GM21619 (cell line): ENCODE data around the gene RAMP1.

Experiments used
- ATAC-seq: cut with Tn5 transposase; IDR thresholded peaks from one replicate; pipeline ENCODE4 v1.9.1; 2021; ENCODE audit not compliant: unreplicated experiment

RAMP1 gene

DNA sequence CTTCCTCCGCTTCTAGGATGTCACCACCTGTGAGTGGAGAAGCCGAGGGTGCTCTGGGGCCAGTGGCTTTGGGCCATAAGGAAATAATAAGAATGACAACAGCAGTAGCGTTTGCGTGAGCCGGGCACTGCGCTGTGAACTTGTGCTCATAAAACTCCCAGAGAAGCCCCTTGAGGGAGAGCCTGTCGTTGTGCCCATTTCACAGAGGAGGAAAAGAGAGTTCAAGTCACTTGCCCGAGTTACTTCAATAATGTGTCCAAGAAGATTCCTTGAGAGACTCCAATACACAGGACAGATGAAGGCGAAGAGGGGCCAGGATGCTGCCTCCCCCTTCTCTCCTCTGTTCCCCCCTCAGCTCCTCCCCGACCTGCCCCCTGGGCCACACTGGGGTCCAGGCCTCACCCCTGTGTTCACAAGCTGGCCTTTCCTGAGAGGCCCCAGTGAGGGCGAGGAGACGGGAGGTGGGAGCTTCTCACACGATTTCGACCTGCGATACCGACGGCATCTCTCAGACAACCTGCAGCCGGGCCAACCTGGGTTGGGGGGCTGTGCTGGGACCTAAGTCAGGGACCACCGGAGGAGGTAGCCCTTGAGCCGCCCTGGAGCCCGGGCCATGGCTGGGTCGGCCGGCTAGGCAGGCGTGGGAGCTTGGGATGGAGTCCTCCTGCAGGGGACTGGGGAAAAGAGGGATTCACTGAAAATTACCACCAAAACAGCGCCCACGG is 53.9 kb downstream of the RAMP1 start:
- ATAC-seq: no peak

DNA sequence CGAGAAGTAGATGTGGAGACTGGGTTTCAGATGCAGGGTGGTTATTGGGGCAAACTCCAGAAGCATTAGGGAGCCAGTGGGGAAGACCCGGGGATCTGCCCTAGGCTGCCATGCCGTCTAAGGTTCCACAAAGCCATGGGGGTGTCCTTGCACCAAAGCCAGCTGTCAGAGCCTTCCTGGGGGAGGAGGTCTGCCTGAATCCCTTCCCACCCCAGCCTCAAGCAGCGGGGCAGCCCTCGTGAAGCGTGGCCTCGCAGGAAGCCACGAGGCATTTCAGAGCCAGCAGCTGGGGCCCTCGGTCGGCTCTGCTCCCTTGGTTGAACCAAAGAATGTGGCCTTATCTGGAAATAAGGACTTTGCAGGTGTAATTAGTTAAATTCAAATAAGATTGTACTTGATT is 56.2 kb downstream of the RAMP1 start:
- ATAC-seq: no peak

DNA sequence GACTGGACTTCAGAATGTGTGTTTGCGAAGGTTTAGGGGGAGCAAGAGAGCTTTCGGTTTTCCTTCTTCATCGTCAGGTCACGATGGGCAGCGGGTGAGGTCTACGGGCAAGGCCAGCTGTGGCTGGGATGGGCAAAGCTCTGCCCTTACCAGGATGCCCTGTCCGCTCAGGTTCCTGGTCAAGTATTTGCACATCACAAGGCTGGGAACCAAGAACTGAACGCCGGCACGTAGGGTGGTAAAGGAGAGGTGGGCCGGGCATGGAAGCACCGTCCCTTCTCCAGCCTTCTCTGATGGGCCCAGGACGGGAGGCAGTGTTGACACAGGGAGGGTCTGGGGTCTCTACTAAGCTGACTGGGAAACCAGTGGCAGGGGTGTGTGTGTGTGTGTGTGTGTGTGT is 56.9 kb downstream of the RAMP1 start:
- ATAC-seq: no peak

DNA sequence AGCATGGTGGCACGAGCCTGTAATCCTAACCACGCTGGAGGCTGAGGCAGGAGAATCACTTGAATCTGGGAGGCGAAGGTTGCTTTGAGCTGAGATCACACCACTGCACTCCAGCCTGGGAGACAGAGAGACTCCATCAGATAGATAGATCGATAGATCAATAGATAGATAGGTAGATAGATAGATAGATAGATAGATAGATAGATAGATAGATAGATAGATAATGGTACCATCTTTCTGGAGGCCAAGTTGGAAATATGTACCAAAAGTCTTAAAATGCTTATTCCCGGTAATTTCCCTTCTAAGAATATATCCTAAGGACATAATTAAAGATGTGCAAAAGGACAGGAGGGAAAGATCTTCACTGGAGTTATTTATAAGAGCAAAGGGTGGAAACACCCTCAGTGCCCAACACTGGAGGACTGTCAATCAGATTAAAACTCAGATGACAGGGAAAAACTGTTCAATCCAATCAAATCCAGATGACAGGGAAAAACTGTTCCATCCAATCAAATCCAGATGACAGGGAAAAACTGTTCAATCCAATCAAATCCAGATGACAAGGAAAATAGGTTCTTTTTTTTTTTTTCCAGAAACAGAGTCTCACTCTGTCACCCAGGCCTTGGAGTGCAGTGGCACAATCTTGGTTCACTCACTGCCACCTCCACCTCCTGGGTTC is 58.4 kb downstream of the RAMP1 start:
- ATAC-seq: no peak

DNA sequence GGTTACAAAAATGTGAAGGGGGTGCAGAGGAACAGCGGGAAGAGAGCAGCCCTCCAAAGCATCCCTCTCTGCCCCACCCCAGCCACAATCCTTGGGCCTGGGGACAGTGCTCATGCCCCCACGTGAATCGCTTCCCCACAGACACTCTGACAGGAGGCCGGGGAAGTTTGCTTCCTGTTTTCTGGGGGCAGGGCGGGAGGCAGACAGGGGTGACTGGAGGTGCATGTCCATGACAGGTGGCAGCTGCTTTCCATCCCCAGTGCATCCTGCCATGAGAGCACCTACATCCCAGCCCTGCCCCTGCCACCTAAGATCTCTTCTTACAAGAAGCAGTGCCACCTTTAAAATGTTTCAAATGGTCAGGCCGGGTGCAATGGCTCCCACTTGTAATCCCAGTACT is 60.2 kb downstream of the RAMP1 start:
- no peak for ATAC-seq

DNA sequence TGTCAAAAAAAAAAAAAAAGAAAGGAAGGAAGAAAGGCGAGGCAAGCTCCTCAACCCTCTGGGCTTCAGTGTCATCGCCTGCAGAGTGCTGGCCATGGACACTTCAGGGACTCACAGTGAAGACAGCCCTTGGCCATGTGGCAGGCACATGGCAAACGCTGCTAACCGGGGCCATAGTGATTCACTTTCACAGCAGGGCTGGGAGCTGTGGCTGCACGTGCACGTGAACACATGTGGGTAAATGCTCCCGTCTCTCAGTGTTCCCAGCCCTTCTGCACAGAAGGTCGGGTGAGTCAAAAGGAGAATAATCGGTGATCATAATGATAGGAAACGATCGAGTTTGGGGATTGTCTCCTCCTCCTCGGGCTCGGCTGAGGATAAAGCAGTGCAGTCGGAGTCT is 61.2 kb downstream of the RAMP1 start:
- no peak for ATAC-seq

DNA sequence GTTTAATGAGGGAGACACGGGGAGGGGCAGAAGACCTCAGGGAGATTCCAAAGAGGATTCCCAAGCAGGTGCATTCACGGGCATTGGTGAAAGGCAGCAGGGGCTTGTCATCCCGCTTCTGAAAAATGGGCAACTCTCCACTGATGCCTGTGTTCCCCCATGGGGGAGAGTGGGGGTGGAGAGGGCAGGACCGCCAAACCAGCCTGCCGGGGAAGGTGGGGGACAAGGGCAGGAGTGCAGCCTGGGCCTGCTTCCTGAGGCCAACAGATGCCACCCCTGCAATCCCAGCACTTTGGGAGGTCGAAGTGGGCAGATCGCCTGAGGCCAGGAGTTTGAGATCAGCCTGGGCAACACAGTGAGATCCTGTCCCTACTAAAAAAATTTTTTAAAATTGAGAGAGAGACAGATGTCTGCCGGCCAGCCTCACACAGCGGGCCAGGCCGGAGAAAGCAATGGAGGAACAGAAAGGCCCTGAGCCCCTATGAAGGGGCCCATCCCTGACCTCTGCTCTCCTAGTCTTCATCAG is 62.6 kb downstream of the RAMP1 start:
- ATAC-seq: no peak

DNA sequence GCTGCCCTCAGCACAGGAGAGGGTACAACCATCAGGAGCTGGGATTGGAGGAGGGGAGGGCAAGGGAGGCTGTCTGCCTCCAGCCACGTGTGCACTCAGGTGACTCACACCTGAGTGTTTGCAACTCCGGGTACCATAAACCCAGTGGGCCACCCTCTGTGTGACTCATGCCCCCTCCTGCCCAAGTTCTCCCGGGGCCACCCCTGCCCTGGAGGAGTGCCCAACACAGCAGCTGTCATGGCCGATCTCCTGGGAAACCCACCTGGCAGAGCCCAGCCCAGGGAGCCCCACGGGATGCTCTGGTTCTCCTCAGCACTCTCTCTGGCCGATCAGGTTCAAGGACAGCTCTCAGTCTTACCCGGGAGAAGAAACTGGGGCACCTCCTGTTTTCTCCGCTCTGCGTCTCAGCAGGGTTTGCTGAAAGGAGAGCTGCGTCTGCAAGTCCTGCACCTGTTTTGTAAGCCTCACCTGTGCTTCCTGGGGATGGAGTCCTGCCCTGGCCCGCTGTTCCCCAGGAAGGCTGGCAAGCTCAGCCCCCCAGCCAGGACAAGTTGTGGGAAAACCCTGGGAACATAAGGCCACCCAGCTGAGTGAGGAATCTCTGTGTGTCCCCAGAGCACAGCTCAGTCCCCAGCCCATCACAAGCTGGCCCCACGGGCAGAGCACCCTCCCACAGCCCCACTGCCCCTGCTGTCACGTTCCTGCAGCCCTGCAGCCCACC is 63.4 kb downstream of the RAMP1 start:
- no peak for ATAC-seq

DNA sequence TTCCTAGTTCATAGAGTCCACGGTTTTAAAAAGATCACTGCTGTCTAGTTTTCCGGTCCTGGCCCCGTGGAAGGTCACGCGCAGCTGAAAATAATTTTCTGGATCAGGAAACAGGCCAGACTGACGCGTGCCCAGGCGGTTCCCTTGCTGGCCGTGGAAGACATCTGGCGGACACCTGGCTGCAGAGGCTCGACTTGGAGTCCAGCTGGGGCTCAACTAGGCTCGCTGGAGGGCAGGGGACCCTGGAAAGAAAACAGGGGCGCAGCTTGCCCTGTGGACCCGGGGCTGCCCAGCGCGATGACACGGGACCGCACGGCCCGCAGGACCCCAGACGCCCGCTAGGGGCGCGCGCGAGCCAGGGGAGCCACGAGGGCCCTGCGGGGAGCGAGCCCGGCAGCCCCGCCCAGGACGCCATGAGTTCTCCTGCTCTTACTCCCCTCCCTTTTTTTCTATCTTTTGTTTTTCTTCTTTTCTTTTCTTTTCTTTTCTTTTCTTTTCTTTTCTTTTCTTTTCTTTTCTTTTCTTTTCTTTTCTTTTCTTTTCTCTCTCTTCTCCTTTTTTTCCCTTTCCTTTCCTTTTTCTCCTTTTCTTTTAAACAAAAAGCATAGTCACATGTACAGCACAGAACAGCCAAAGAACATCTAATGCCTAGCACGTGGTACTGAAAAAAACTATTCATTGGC is 64.2 kb downstream of the RAMP1 start:
- no peak for ATAC-seq

DNA sequence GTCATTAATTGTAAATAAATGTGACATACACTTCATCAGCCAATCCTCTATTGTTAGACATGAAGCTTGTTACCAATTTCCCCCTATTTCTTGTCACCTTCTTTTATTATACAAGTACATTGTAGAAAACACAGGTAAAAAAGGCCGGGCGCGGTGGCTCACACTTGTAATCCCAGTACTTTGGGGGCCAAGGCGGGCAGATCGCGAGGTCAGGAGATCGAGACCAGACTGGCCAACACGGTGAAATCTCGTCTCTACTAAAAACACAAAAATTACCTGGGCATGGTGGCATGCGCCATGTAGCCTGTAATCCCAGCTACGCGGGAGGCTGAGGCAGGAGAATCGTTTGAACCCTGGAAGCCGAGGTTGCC is 64.7 kb downstream of the RAMP1 start:
- no peak for ATAC-seq

DNA sequence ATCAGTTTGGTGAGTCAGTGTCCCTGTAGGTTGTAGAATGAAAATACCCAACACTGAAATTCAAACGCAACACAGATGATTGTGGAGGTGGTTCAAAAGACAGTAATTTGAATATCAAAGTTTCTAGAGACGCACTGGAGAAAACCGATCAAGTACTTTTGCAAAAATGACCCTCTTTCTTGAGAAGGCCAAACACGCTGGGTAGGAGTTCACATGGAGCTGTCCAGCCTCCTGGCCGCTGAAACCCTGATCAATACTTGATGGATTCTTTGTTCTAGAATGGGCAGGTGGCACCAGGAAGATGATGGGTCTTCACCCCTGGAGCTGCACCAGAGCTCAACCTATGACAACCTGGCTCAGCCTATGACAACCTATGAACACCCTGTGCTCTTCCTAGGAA is 67.7 kb downstream of the RAMP1 start:
- no peak for ATAC-seq

DNA sequence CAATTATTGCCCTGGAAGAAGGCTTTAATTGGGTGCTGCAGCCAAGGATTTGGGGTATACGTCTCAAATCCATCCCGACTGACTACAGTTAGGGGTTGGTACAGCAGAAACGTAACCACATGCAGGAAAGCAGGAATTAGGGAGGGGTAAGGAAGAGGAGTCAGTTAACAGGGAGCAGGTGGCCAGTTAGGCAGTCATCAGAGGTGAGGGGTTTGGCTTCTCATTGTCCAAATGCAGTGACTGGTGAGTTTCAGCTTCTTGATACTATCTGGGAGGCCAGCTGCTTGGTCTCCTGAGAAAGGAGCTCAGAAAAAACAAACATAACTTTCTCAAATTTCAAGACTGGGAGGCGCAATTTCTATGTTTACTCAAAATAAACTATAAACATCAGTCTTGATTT is 68.6 kb downstream of the RAMP1 start:
- ATAC-seq: no peak

DNA sequence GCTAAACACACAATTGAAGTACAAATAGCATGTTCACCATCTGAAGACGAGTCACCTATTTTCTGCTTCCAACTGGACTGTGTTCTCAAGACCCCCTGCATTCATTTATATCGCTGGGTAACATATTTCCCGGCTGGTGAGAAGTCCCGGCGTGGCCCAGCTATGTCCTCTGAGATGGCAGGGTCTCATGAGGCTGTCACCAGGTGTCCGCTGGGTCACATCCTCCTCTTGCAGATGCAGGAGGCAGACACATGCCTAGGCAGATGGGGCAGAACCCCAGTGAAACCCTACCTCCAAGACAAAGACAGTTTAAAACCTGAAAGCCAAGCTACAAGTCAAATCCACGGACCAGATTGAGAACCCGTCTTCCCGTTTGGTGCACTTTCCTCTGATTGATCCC is 70.6 kb downstream of the RAMP1 start:
- no peak for ATAC-seq

DNA sequence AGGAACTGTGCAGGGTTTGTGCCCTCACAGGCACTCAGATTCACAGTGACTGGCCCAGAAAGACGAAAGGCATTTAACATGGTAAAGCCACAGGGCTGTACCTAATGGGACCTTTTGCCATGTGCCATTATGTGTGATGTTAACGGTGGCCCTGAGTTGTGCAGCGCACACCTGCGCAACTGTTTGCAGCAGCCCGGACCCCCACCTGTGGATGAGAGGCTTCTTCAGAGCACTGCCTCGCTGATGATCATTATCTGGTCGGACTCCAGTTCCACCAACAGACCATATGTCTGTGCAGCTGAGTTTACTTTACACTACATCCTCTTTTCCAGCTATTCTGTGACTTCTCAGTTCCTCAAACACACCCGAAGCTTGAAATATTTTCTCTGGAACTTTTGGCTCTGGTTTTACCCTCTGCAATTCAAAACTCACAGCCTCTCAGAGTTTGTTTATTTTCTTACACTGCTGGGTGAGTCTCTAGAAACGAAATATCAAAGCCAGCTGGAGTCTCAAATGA is 71.8 kb downstream of the RAMP1 start:
- ATAC-seq: no peak

DNA sequence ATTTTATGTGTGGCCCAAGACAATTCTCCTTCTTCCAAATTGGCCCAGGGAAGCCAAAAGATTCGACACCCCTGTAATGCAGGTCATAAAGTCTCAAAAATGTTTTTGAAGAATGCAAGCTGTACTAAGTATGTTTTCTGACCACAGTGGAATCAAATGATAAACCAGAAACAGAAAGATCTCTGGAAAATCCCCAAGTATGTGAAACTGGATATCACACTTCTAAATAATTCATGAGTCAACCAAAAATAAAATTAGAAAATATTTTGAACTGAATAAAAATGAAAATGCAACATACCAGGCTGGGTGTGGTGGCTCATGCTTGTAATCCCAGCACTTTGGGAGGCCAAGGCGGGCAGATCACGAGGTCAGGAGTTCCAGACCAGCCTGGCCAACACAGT is 73.3 kb downstream of the RAMP1 start:
- ATAC-seq: no peak

DNA sequence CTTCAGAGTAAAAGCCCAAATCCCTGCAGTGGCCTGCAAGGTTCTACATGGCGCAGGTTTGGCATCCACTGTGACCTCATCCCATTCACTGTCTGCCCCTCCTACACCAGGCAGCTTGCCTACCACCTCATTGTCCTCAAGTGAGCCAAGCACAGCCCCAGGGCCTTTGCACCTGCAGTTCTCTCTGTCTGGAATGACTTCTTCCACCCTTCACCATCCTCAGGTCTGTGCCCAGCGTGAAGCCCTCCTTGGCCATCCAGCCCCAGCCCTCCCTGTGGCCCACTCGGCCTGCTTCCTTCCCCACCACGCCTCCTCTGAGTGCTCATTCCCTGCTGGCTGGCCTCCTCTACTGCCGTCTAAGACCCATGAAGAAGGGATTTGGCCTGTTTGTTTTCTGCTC is 74.8 kb downstream of the RAMP1 start:
- no peak for ATAC-seq

DNA sequence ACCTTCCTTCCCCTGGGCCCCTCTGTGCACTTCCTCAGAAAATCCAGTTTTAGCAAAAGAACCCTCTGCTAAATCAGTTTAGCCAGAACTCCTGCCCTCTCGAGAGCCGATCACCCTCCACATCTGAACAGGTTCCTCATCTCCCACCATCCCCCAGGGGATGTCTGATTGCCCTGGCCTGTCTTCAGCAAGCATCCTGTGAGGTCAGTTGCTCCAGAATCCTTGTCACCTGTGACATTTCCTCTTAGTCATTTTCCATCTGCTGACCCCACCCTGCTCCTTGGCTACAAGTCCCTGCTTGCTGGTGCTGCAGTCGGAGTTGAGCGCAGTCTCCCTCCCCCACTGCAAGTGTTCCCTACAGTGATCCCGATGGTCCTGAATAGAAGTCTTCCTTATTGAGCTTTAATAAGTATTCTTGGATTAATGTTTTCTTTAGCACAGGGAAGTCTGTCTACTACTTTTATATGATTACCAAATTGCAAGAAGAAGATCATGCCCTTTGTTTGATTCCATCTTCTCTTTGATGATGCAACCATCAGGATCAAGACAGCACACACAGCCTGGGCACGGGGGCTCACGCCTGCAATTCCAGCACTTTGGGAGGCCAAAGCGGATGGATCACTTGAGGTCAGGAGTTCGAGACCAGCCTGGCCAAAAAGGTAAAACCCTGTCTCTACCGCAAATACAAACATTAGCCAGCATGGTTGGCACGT is 76.5 kb downstream of the RAMP1 start:
- ATAC-seq: no peak

DNA sequence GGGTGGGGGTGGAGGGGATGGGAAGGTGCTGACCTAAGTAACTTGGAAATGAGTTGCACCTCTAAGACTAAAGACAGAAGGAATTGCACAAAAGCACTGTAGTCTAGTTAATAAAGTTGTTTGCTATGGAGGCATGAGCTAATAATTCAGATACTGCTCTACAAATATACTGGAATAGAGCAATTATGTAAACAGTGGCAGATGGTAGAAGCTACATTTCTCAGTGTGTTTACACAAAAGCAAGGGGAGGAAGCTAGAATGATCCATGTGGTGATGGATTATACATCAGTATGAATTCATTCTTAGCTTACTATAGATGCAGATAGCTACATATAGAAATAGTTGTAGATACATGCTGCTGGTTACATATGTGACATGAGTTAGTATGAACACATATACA is 79.8 kb downstream of the RAMP1 start:
- no peak for ATAC-seq

DNA sequence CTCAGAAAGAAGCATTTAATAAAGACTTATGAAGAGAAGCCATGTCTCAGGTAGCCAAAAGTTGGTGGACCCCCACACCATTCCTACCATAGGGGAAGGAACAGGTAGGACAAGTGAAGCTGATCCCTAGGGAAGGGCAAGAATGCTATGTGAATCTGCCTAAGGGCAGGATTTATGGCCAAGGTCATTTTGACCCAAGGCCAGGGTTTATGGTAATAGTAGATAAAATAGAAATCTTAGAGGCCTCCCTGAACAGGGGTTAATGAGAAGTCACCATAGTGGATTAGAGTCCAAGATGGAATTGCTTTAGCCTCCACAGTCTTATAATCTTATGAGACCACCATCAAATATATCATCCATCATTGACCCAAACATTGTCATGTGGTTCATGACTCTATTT is 81.4 kb downstream of the RAMP1 start:
- no peak for ATAC-seq

DNA sequence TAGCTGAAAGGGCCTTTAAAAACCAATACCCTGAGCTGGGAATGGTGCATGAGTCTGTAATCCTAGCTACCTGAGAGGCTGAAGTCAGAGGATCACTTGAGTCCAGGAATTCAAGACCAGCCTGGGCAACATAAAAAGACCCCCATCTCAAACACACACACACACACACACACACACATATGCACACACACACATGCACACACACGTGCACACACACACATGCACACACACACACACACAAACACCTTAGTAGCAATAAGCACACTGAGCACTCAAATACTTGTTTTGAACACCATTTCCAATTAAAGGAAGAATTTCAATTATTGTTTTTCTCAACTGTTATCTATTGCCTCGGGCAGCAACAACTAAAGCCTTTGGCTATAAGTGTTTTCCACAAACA is 81.8 kb downstream of the RAMP1 start:
- no peak for ATAC-seq

DNA sequence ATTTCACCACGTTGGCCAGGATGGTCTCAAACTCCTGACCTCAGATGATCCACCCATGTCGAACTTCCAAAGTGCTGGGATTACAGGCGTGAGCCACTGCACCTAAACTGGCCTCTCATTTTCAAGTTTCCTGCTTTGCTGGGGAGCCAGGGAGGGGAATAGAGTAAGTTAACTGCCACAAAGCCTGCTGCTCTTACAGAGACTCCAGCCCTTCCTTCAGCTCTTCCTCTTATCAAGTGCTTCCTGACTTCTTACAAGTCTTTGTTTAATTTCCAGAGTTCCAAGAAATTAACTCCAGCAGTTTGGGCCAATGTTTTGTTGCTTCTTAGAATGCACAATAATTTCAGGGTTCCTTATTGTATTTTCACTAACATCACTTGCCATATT is 83.1 kb downstream of the RAMP1 start:
- ATAC-seq: no peak
